Breast epithelium (tissue), 3 donors: ENCODE measurements around the gene CST5.

ENCODE experiments used
- CTCF ChIP-seq, 3 donors: fragments of 450-650 bp; IDR thresholded peaks; one replicate each; pipeline ENCODE4 v1.5.1; 2016 to 2017; ENCODE audit warnings: antibody characterized with exemption in 3 of 3, mild to moderate bottlenecking in 3 of 3, moderate library complexity in 3 of 3
- POLR2A ChIP-seq: fragments of 450-650 bp; IDR thresholded peaks from one replicate; pipeline ENCODE4 v1.6.1; 2016; ENCODE audit warnings: antibody characterized with exemption, mild to moderate bottlenecking, moderate library complexity

- TF ChIP-seq CTCF (IDR thresholded peaks at IDR 0.05) (no peak), POLR2A (no peak)
Measured at GRCh38 chr20:23870461-23870860, 9.1 kb downstream of the CST5 start.
